ENCODE measurements around the gene LCP1.

LCP1 gene

GRCh38 chr13:46094478-46094877, 87.5 kb downstream of the LCP1 start:
- TF ChIP-seq CTCF (IDR thresholded peaks at IDR 0.05; ENCODE audit: low read depth, low read length): no peak
- Histone ChIP-seq H3K36me3 (no peaks in the 10 kb centered on the region), H3K9me3 (no peaks in the 10 kb centered on the region), H3K4me1 (no peaks in the 10 kb centered on the region), H3K27me3 (peaks cover 17% of the 10 kb centered on the region), H3K4me3 (ENCODE audit: low read depth, low read length) (no peak overlapping the region)
- no peak for DNase-seq

- no peak for DNase-seq
- H3K4me1 ChIP-seq: no peaks in the 10 kb centered on the region
- no peaks in the 10 kb centered on the region for H3K36me3 ChIP-seq
- no peaks in the 10 kb centered on the region; the same call in 1 of the 2 replicates for H3K9me3 ChIP-seq
- no peak overlapping the region for H3K4me3 ChIP-seq (ENCODE audit: low read depth, low read length)
- TF ChIP-seq CTCF (IDR thresholded peaks at IDR 0.05; ENCODE audit: low read depth, low read length): no peak
- H3K27me3 ChIP-seq: peaks cover 14% of the 10 kb centered on the region; the same call in 1 of the 2 replicates
Observed at GRCh38 chr13:46088821-46089562, 93.0 kb downstream of the LCP1 start.

GRCh38 chr13:46087481-46087880, 94.5 kb downstream of the LCP1 start:
- no peak overlapping the region for H3K4me3 ChIP-seq (ENCODE audit: low read depth, low read length)
- DNase-seq: no peak
- no peaks in the 10 kb centered on the region for H3K36me3 ChIP-seq
- H3K9me3 ChIP-seq: no peaks in the 10 kb centered on the region; the same call in 1 of the 2 replicates
- no peaks in the 10 kb centered on the region for H3K4me1 ChIP-seq
- H3K27me3 ChIP-seq: peaks cover 9% of the 10 kb centered on the region; the same call in 1 of the 2 replicates
- no peak for TF ChIP-seq CTCF (IDR thresholded peaks at IDR 0.05; ENCODE audit: low read depth, low read length)

GRCh38 chr13:46086985-46087384, 95.0 kb downstream of the LCP1 start:
- H3K9me3 ChIP-seq: no peaks in the 10 kb centered on the region; the same call in 1 of the 2 replicates
- no peak overlapping the region for H3K4me3 ChIP-seq (ENCODE audit: low read depth, low read length)
- peak; percentile 56 for DNase-seq
- TF ChIP-seq CTCF (IDR thresholded peaks at IDR 0.05; ENCODE audit: low read depth, low read length): no peak
- peaks cover 4% of the 10 kb centered on the region; the same call in 1 of the 2 replicates for H3K27me3 ChIP-seq
- H3K4me1 ChIP-seq: no peaks in the 10 kb centered on the region
- H3K36me3 ChIP-seq: no peaks in the 10 kb centered on the region

GRCh38 chr13:46086421-46086922, 95.5 kb downstream of the LCP1 start:
- Histone ChIP-seq H3K27me3 (peaks cover 3% of the 10 kb centered on the region; the same call in 1 of the 2 replicates), H3K36me3 (no peaks in the 10 kb centered on the region), H3K4me3 (ENCODE audit: low read depth, low read length) (no peak overlapping the region), H3K4me1 (no peaks in the 10 kb centered on the region), H3K9me3 (no peaks in the 10 kb centered on the region; the same call in 1 of the 2 replicates)
- DNase-seq: no peak
- TF ChIP-seq CTCF (IDR thresholded peaks at IDR 0.05; ENCODE audit: low read depth, low read length): no peak

GRCh38 chr13:46085737-46086136, 96.2 kb downstream of the LCP1 start:
- Histone ChIP-seq H3K36me3 (no peaks in the 10 kb centered on the region), H3K4me1 (no peaks in the 10 kb centered on the region), H3K4me3 (ENCODE audit: low read depth, low read length) (no peak overlapping the region), H3K9me3 (no peaks in the 10 kb centered on the region; the same call in 1 of the 2 replicates), H3K27me3 (peaks cover 3% of the 10 kb centered on the region; the same call in 1 of the 2 replicates)
- TF ChIP-seq CTCF (IDR thresholded peaks at IDR 0.05; ENCODE audit: low read depth, low read length): no peak
- DNase-seq: no peak
